DMS153 treated with DMSO at 0.1 percent for 48 hours (cell line): ENCODE measurements around the gene BEST1.

ENCODE experiments used
- DNase-seq: peaks from one replicate; lab custom pipeline; 2025; ENCODE audit not compliant: unreplicated experiment; lab: John Stamatoyannopoulos, UW

BEST1 gene

DNA sequence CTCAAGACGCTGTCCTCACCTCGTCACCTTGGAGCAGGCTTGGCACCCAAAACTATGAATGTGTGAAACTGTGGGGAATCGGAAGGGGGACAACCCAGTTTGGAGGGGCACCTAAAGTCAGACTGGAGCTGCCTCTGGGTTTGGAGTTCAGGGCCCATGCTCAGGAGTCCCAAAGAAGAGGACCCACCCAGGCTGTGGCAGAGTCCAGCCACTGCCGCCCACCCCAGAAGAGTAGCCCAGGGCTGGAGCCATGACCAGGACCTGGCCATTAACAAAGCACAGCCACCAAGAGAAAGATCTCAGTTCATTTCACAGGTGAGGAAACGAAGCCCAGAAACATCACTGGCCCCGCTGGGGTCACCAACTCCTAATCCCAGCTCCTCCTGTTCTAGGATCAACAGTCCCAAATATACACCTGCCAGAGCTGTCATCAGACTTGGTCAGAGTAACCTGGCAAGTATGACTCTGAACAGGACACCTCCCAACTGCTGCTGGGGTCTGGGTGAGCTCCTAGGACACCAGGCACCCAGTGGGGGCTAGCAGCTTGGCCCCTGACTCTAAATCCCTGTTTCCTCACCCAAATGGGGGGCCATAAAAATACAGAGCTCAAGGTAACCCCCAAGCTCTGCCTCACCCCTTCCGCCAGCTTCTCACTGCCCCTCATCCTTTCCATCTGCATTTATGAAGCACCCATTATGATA is 35.5 kb upstream of the BEST1 start:
- no peak for DNase-seq

- no peak for DNase-seq
Measured at GRCh38 chr11:61916737-61917333, 33.3 kb upstream of the BEST1 start.

GRCh38 chr11:61917334-61918109 is 32.6 kb upstream of the BEST1 start, which contains the start of gene RAB3IL1:
Gene RAB3IL1, minus strand, starts transcription at chr11:61917566. Its CDS starts 199 bp downstream, at chr11:61917367.
- DNase-seq: no peak

DNA sequence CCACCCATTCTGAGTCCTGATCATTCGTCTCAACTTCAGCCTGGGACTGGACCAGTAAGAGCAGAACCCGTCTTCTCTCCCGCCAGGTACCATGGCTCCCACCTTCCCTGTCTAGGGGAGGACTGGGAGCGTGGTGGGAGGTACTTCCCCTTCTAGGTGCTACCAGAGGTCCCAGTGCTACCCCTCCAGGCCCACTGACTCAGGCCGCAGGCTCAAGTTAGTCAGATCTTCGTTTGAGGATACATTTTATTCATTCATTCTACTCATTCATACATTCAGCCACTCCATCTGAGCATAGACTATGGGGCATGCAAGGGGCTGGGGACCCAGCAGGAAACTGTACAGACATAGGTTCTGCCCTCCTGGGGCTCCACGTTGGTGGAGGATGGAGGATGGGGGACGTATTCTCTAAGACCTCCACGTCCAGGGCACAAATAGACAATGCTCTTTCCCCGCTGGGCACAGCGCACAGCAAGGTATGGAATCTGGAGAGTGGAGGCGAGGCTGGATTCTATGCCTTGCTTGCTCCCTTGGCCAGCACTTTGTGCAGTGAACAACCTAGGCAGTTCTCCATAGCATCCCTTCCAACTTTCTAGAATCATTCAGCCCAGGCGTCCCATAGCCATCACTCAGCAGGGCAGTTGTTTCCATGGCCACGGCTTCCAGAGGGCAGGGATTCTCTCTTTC is 31.8 kb upstream of the BEST1 start:
- DNase-seq: no peak

DNA sequence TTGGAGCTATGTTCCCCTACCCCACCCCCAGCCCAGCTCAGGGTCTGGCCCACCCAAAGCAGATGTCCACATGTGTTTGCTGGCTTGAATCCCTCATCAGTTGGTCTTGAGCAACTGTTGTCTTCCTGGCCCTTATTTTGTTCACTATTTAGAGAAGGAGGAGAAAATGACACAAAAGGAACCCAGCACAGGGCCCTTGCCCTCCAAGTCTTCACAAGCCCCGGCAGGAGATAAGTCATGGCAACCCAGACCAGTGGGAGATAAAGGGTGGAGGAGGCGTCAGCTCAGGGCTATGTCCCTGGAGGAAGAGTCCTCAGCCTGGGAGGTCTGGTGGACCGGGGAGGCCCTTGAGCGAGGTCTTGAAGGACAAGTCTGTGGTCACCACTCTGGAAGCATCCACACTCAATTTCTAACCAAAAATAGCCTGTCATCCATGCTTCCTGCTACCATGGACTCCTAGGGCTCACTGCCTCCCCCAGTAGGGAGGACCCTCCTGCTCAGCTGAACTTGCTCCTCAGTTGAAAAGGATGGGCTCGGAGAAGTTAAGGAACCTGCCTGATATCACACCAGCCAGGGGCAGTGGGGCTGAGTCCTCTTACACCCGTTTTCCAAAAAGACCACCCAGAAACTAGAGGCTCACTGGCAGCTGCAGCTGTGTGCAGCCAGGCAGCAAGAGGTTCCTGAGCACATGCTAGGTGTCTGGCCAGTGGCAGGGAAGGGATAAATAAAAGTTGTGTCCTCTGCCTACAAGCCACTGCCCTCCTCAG is 31.0 kb upstream of the BEST1 start:
- no peak for DNase-seq

DNA sequence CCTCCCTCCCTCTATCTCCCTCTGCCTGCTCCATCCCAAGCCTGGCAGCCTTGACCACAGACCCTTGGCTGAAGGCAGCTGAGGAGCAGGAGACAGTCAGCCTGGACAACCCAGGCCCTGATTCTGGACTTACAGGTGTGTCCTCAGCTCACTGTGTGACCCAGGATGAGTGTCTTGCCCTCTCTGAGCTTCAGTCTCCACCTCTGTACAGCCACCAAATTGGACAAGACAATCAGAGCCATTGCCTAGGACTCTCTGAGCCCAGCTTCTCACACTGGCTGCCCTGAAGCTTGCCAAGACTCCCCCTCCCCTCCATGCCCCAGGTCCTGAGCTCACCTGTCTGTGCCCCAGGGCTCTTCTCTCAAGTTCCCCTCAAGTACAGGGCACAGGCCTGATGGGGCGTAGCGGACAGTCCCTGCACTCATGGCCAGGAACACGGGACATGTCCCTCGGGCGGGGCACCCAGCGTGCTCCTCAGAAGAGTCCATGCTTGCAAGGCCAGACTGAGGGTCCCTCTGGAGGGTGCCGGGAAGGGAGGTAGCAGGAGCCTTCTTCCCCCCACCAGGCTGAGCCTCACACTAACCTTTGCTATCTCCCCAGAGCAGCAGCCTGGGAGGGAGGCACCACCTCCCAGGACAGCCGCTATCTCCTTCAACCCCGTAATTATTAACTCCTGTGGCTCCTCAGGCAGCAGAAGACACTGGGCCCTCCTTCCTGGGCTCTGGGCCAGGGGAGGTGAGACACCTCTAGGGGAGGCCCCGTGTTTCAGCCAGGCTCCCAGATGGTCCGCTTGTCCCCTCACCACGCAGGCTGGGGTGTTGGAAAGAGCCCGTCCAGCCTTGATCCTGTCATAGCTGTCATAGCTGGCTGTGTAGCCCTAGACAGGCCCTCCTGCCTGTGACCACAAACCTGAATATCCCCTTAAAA is 30.2 kb upstream of the BEST1 start:
- no peak for DNase-seq

DNA sequence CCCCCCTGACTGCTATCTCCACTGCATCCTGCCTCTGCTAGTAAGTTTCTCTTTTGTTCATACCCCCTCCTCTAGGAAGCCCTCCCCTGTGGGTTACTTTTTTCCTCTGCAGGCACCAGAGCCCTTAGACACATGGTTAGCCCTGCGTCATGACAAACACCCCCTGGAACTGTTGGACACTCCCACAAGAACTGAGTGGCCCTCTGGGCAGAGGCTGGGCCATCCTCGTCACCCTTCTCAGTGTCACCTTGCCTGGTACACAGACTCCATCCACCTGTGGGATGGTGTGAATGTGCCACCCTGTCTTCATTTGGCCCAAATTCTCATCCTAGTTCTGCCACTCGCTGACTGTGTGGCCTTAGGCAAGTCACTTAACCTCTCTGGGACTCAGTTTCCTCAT is 28.7 kb upstream of the BEST1 start:
- no peak for DNase-seq

- no peak for DNase-seq
Measured at GRCh38 chr11:61922539-61922938, 27.6 kb upstream of the BEST1 start.

- no peak for DNase-seq
Measured at GRCh38 chr11:61923166-61924063, 26.7 kb upstream of the BEST1 start.

DNA sequence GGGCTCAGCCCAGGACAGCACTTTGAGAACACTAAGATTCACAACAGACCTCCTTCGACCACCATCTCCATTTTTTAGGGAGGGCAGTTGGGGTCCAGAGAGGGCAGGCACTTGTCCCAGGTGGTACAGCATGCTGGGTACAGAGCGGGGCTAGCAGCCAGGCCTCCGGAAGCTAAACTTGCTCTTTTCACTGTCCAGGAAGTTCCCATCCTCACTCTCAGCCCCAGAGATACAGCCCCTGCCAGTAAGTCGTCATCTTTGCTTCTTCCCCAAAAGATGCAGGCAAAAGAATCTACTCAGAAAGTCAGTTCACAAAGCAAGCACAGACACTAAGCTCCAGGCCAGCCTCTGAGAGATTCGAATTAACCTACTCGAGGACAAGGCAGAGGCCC is 26.1 kb upstream of the BEST1 start:
- no peak for DNase-seq

DNA sequence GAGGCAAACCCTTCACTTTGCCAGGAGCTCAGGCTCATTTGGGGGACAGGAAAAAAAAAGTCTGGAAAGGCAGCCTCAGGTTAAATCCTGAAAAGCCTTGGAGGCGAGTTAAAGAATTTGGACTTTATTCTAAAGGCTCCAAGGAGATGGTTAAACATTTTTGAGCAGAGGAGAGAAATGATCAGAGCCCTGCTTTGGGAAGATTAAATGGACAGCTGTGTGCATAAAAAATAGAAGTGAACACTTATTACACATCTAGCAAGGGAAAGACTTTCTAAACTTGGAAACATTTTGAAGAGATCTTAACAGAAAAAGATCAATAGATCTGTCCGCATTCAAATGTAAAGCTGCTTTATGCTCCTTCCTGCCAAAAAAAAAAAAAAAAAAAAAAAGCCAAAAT is 24.4 kb upstream of the BEST1 start:
- no peak for DNase-seq

GRCh38 chr11:61926235-61926634 is 23.9 kb upstream of the BEST1 start:
- DNase-seq: no peak

DNA sequence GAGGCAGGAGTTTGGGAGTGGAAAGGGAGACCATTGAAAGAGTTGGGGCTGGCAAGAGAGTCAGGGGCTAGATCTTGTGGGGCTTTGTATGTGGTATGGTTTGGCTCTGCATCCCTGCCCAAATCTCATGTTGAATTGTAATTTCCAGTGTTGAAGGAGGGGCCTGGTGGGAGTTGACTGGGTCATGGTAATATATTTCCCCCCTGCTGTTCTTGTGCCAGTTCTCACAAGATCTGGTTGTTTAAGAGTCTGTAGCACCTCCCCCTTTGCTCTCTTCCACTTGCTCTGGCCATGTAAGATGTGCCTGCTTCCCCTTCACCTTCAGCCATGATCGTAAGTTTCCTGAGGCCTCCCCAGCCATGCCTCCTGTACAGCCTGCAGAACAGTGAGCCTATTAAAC is 22.6 kb upstream of the BEST1 start:
- DNase-seq: no peak

DNA sequence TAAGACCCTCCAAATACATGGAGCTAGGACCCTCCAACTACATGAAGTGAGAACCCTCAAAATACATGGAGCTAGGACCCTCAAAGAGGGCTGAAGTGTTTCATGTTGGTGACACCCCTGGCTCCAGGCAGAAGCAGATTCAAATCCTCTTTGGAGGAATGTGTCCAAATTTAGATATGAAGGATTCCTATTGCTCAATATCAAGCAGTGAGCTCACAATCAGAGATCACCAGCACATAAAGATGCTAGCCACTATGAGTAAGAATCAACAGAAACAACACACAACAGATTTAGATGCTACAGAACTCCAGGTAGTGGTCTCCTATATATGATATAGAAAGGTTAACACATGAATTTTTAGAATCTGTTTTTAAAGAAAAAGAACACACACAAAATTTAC is 21.5 kb upstream of the BEST1 start:
- DNase-seq: no peak

GRCh38 chr11:61930933-61931332 is 19.2 kb upstream of the BEST1 start:
- no peak for DNase-seq

DNA sequence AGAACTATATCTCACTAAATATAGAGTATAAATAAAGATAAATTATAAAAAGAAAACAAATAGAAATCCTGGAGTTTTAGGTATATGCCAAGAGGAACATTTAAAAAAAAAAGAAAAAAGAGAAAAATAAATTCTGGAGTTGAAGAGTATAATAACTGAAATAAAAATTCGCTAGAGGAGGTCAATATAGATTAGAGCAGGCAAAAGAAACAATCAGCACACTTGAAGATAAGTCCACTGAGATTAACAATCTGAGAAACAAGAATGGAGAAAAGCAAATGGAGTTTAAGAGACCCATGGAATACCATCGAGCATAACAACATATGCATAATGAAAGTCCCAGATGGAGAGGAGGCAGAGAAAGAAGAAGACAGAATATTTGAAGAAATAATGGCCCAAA is 14.3 kb upstream of the BEST1 start:
- DNase-seq: no peak

DNA sequence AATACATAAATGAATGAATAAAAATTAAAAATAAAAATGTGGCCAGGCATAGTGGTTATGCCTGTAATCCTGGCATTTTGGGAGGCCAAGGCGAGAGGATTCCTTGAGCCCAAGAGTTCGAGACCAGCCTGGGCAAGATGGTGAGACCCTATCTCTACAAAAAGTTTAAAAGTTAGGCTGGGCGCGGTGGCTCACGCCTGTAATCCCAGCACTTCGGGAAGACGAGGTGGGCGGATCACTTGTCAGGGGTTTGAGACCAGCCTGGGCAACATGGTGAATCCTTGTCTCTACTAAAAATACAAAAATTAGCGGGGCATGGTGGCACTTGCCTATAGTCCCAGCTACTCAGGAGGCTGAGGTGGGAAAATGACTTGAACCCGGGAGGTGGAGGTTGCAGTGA is 9.7 kb upstream of the BEST1 start:
- DNase-seq: no peak

GRCh38 chr11:61945191-61945590 is 5.0 kb upstream of the BEST1 start:
- no peak for DNase-seq

DNA sequence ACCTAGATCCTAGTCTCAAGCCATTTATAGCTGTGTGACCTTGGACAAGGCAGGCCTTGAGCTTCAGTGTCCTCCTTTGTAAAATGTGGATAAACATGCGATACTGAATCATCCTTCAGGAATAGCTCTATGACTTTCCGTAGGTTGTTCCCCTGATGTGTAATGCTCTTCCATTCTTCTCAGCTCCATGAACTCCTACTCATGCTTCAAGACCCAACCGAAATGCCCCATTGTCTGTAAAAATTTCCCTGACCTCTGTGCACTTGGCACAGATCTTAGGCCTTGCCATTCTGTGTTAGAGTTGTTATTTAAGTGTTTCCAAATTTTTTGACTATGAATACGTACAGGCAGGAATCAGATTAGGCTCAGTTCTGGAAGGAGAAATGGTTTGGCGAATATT is 3.3 kb upstream of the BEST1 start:
- DNase-seq: no peak
